Left hindlimb (tissue), 1 donor: Measurements from ENCODE around the gene C11orf71.

Source experiments
- DNase-seq: peaks from one replicate; pipeline ENCODE4 v3.0.0-alpha.2; 2018

Gene C11orf71

DNA sequence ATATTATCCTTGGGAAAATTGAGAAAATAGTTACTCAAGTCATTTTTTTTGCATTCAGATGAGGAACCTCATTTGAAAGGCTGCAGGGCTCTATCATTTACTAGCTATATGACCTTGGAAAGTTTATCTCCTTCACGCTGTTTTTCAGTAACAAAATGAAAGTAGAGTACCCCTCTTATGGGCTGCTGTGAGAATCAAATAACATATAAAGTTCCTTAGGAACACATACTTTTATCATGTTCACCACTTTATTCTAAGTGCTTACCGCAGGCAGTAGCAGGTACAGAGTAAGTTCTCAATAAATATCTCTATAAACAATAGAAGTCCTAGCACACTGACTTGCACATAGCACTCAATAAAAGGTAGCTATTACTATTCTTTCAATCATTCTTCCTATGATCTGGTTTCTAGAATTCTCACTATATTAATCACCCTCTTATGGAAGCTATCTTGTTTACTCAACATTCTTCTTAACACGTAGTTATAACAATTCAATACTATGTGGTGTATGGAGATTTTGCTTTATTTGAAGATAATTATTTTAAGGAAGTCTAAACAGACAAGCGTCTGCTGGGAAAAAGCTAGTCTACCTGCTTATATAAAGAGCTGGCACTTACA lies 1.9 kb downstream of the C11orf71 start:
- no peak for DNase-seq

DNA sequence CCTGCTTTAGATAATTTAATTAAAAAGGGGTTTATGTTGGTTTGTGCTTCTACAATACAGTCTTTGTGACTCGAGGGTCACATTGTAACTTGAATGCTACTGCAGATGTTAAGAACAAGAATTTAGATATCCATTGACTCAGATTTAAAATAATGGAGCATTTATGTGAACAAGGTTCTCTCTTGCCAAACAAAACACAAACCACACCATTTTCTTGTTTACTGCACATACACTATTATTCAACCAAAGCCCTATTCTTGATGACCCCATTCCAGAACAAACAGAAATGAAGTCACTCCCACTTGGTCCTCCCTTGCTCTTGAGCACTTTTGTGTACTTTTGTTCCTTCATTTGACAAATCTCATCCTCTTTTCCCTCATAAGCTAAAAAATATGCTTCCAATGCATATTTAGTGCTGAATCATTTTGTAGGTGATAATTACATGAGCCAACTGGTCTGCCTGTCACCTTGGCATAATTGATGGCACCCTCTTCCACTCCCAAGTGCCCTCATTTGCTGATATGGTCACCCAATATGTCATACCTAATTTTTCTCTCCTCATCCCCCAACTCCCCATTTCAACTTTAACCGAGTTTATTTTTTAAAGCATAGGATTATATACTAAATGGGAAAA lies 2.8 kb downstream of the C11orf71 start:
- no peak for DNase-seq

DNA sequence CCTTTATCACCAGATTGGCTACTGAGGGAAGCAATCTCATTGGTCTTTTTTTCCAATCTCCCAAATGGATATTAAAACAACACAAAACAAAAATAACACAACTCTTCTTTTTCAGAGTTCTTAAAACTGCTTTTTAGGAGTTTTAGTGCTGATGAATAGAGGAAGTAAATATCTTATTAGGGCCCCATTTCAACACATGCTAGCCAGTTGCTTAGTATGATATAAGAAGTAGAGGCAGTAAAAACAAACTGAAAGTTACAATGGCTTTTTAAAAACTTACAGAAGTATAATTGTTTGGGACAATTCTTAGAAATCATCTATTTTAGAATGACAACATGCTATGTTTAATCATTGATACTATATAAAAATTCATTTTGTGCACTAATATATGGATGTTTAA lies 3.4 kb downstream of the C11orf71 start:
- DNase-seq: no peak

DNA sequence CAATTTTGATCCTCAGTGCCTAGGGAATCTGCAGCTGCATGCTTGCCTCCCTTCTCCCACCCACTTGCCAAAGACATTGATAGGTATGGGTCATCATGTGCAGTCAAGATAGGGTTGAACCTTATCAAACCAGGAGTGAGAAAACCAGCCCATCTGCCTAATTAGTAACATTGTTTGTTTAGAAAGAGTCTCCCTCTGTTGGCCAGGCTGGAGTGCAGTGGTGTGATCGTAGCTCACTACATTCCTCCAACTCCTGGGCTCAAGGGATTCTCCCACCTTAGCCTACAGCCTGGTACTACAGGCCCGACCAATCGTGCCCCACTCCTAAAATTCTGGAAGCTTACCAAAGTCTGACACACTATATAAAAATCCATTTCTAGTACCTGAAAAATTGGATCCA lies 4.6 kb downstream of the C11orf71 start:
- DNase-seq: no peak

DNA sequence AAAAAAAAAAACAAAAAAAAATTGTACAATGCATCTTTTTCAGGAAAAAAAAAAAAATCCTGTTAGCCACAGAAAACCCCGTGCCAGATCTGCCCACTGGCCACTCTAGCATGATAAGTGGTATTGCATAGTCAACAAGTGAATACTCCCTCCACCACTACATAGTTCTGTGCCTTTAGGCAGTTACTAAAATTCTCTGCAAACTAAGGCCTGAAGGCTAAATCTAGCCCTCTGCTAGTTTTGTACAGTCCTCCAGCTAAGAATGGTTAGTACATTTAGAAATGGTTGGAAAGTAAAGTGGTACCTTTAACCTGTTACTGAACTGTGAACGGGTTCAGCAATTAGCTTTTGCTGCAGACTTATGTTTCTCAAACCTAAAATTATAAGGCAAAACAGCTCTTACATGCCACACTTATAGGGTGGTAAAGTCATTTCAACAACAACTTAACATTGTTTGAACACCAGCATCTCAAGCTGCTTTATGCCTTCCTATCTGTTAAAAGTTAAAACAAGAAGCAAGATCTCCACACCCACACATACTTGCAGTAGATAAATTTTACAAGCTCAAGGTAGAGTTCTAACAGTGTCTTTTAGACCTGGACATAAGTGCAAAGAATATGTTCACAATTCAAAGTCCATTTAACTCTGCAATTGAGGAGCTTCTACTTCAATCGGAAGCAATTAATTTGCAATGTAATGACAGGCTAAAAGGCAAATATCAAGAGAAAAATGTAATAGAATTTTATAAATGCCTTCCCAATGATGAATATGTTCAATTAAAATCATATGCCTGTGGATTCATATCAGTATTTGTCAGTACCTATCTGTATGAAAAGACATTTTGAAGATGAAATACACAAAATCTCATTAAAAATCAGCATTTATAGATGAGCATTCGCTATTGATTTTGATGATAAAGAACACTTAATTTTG lies 7.3 kb downstream of the C11orf71 start:
- DNase-seq: no peak

DNA sequence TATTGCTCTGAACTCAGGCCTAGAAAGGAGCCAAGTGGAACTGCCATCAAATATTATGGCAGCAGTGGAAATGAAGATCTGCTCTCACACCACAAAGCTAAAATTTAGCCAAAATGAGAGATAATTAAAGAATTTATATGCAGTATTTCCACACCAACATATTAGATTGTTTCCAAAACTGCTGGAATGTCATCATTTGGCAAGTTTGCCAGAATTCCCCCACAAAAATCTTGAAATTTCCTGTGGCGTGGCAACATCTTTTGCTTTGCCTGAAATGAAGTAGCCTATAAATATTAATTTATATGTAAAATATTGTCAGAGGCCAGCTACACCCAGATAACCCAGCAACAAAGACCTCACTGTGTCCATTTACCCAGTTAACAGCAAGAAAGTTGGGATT lies 13.8 kb downstream of the C11orf71 start:
- DNase-seq: no peak

- no peak for DNase-seq
These were observed 14.2 kb downstream of the C11orf71 start for GRCh38 chr11:114386131-114386530.

DNA sequence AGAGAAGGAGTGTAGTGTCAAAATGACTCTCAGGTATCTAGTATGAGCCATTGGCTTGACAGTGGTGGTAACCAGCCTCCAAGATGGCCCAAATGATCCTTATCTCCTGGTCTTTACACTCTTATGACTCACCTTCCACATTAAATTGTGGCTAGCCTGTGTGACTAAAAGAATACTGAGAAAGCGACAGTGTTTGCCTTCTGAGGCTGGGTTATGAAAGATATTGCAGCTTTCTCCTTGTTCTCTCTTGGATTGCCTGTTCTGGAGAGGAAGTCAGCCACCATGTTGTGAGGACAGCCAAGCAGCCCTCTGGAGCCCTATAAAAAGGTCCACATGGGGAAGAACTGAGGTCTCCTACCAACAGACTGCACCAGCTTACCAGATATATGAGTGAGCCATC lies 15.8 kb downstream of the C11orf71 start:
- no peak for DNase-seq

- DNase-seq: no peak
These were observed 17.8 kb downstream of the C11orf71 start for GRCh38 chr11:114382509-114382908.

GRCh38 chr11:114379394-114380069 lies 20.8 kb downstream of the C11orf71 start:
- DNase-seq: no peak

DNA sequence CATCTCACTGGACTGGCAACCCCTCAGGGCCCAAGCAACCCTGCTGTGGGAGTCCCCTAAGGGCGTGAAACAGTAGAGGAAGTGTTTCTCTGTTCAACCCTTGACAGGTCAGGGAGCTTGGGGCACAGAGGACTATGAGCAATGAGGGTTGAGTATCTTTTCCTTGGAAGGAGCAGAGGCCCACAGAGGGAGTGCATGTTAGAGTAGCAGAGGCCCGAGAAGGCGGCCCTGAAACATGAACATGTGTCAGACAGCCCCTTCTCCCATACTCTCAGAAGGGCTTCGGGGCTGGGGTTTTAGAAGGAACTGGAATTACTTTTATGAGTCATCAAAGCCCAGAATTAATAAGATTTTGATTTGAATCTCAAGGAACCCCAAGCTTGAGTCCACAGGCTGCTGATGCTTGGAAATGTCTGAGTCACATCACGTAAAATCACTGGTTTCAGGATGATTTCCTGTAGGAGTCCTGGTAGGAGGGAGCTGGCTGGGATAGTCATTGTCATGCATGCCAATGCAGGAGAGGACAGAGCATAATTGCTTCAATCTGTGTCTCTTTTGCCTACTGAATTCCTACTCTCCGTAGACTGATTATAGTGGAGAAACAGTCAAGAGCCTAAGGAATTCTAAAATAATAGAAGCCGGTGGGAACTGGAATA lies 22.6 kb downstream of the C11orf71 start:
- DNase-seq: no peak

GRCh38 chr11:114375052-114375451 lies 25.3 kb downstream of the C11orf71 start:
- no peak for DNase-seq

DNA sequence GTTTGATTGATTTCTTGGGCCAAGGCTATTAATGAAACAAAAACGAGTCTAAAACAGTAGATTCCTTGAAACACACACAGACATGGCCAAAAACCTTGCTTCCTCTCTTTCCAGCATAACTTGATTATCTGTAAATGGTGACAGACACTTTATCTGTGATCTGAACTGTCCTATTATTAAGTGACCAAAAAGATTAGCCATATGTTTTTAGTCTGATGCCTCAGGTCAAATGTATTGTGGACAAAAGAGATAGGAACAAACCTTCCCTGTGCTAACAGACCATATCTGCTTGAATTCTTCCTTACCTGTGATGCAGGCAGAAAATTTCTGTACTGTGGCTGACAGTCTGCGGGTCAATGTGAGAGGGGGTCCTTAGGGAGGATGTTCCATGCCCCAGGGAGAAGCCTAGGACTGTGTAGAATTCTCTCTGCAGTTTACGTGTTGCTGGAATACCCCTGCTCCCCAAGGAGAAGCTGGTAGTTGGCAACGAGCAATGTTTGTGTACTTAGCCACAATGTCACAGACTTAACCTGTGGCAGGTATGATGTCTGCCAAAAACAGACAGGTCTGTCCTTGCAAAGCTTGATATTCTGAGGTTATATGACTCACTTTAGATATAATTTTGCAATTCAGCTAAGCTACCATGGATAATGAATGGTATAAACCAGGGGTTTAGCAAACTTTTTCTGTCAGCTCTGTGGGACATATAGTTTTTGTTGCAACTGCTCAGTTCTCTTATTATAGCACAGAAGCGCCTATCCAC lies 31.2 kb downstream of the C11orf71 start:
- no peak for DNase-seq

GRCh38 chr11:114367244-114367957 lies 32.9 kb downstream of the C11orf71 start:
- DNase-seq: no peak

DNA sequence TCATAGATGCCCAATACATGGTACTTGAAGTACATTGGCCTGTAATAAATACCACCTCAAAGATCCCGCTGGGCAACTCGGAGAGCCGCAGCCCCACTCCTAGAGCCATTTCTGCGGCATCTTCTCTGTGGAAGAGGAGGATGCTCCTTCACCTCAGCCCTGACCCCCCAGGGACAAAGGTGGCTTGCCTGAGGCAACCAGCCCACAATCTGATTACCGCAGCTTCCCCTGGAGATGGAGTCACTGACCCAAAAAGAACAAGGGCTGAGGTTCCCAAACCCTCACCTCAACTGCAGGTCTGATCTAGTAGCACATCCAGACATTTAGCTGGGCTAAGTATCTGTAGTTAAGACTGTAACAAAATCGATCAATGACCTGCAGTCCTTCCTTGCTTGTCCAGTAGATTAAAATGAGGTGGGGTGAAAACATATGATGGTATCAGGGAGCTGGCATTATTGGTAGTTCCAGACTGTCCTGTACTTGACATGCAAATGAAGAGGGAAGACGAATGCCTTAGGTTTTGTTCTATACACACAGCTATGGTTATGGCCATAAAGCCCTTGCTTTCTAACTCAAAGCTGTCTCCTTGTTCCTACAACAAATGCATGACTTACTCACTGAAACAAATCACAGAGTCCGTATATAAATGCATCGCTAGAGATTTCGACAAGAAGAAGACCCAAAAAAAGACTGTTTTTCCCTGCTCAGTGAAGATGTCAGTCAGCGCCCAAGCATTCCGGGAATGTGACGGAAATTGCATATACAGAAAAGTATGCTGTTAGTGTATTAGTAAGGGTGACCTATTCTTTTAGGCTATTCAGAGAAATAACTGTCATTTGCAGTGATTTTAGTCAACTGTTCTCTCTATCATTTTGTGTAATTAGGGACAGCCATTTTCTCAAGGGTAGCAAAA lies 33.7 kb downstream of the C11orf71 start:
- DNase-seq: no peak

DNA sequence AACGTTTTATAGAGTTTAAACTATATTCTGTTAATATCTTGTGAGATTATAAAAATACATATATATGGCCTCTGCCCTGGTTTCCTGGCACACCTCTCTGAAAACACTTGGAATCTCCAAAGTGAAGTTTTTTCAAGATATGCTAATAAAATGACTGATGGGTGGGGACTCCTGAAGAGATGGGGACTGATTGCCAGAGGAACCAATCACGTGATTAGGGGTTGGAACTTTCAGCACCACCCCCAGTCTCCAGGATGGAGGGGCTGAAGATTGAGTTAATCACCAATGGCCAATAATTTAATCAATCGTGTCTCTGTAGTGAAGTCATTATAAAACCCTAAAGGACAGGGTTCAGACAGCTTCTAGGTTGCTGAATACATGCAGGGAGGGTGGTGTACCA lies 37.4 kb downstream of the C11orf71 start:
- no peak for DNase-seq

- DNase-seq: no peak
These were observed 38.0 kb downstream of the C11orf71 start for GRCh38 chr11:114362326-114362725.

DNA sequence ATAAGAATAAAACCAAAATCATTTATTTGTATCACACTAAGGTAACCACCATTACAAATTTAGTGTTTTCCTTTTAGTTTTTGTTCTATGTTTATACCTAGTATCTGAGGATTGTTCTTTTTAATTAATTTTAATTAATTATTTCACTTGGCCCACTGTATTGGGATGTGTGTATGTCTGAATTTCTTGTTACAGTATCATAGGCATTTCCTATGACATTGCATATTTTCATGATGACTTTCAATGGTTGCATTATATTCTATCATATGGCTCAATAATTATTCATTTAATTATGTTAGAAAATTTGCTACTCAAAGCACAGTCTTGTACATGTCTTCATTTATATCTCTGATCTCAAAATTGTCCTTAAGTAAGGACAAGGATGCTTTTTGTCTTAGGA lies 41.0 kb downstream of the C11orf71 start:
- no peak for DNase-seq

GRCh38 chr11:114358716-114359115 lies 41.6 kb downstream of the C11orf71 start:
- no peak for DNase-seq

- DNase-seq: no peak
These were observed 46.2 kb downstream of the C11orf71 start for GRCh38 chr11:114354076-114354475.
